ENCODE results near the gene GRIP2.

- TF ChIP-seq CTCF (conservative IDR thresholded peaks at IDR 0.05; ENCODE audit: low read length): no peak
- no peak for TF ChIP-seq EZH2phosphoT487 (IDR thresholded peaks at IDR 0.05; ENCODE audit: borderline replicate concordance, low read depth, low read length)
Measured at GRCh38 chr3:14464521-14464920, 75.6 kb downstream of the GRIP2 start.

All from OCI-LY7 (cell line).